NCI-H128 (cell line): Measurements from ENCODE around the gene MRPL55.

Experiments
- DNase-seq: peaks from one replicate; lab custom pipeline; 2025; ENCODE audit not compliant: unreplicated experiment; lab: John Stamatoyannopoulos, UW

The MRPL55 gene

GRCh38 chr1:228073857-228074545, 35.1 kb downstream of the MRPL55 start:
- DNase-seq, result no peak

GRCh38 chr1:228073061-228073856, 35.8 kb downstream of the MRPL55 start:
- no peak for DNase-seq

GRCh38 chr1:228072658-228073043, 36.4 kb downstream of the MRPL55 start:
- no peak for DNase-seq

- no peak for DNase-seq
These were observed 37.1 kb downstream of the MRPL55 start for GRCh38 chr1:228071839-228072657.

- DNase-seq, result no peak
These were observed 38.2 kb downstream of the MRPL55 start for GRCh38 chr1:228070851-228071250.

GRCh38 chr1:228070173-228070572, 38.9 kb downstream of the MRPL55 start:
- DNase-seq, result no peak

- no peak for DNase-seq
These were observed 40.7 kb downstream of the MRPL55 start for GRCh38 chr1:228068359-228068758.

- DNase-seq, result no peak
These were observed 42.0 kb downstream of the MRPL55 start for GRCh38 chr1:228066891-228067654.

- DNase-seq, result no peak
These were observed 42.7 kb downstream of the MRPL55 start for GRCh38 chr1:228066416-228066815.

GRCh38 chr1:228065543-228066347, 43.4 kb downstream of the MRPL55 start:
- DNase-seq, result no peak

GRCh38 chr1:228064741-228065542, 44.2 kb downstream of the MRPL55 start:
- no peak for DNase-seq

- DNase-seq, result no peak
These were observed 44.8 kb downstream of the MRPL55 start for GRCh38 chr1:228064296-228064695.

GRCh38 chr1:228063251-228064191, 45.6 kb downstream of the MRPL55 start:
- no peak for DNase-seq

GRCh38 chr1:228062812-228063211, 46.3 kb downstream of the MRPL55 start:
- DNase-seq, result no peak

GRCh38 chr1:228062085-228062791, 46.9 kb downstream of the MRPL55 start:
- DNase-seq, result no peak

GRCh38 chr1:228061411-228062084, 47.6 kb downstream of the MRPL55 start:
- no peak for DNase-seq
